PC-3 (cell line): Measurements from ENCODE around the gene IFIT1. TPM values are rescaled to one million over a fixed set of nuclear protein-coding genes. Genes with fewer than 3 reads are reported as not detected.

Experiments used
- ATAC-seq: fragments of 200-7000 bp; cut with Tn5 transposase; 2 replicates; pipeline ENCODE4 v1.9.1; 2020; ENCODE audit warnings: mild to moderate bottlenecking, moderate library complexity
- BruUV-seq: library from RNA; stranded (reverse); fragments of 400-500 nt; replicated peaks from 2 replicates; lab custom pipeline; 2021; lab: Mats Ljungman, UMichigan
- CTCF ChIA-PET: fragments of 300-600 bp; sonication (Branson Sonifier 250); formaldehyde crosslinking; loops from one replicate; lab custom pipeline; 2022; ENCODE audit warnings: antibody characterized with exemption; lab: Charles Lee
- POLR2A ChIA-PET: fragments of 300-600 bp; sonication (Branson Sonifier 250); formaldehyde crosslinking; loops from one replicate; lab custom pipeline; 2022; ENCODE audit warnings: antibody characterized with exemption; ENCODE audit not compliant: unreplicated experiment; lab: Charles Lee
- DNase-seq: peaks from one replicate; pipeline ENCODE4 v3.0.0-alpha.2; 2015
- H2AFZ ChIP-seq: fragments of 300-600 bp; sonication (generic); 2 replicates; pipeline ENCODE4 v1.6.0; 2016; ENCODE audit warnings: antibody characterized with exemption, low read length
- H3F3A ChIP-seq: fragments of 300-600 bp; sonication (generic); one replicate; pipeline ENCODE4 v1.6.0; 2017; ENCODE audit warnings: antibody characterized with exemption, low read length, control low read depth, mild to moderate bottlenecking; ENCODE audit not compliant: unreplicated experiment
- H3K27ac ChIP-seq: fragments of 300-600 bp; sonication (generic); 2 replicates; pipeline ENCODE4 v1.5.1; 2016; ENCODE audit warnings: mild to moderate bottlenecking, low read length
- H3K27me3 ChIP-seq: fragments of 300-600 bp; sonication (generic); 2 replicates; pipeline ENCODE4 v1.6.1; 2016; ENCODE audit warnings: low read length, mixed read lengths
- H3K36me3 ChIP-seq: fragments of 300-600 bp; sonication (generic); 2 replicates; pipeline ENCODE4 v1.6.1; 2016; ENCODE audit warnings: low read depth, mixed run types, low read length, mixed read lengths
- H3K4me1 ChIP-seq: fragments of 300-600 bp; sonication (generic); 2 replicates; pipeline ENCODE4 v1.5.1; 2016; ENCODE audit warnings: low read length; ENCODE audit not compliant: insufficient read depth
- H3K4me2 ChIP-seq: fragments of 300-600 bp; sonication (generic); 2 replicates; pipeline ENCODE4 v1.6.0; 2016; ENCODE audit warnings: low read length
- H3K4me3 ChIP-seq: fragments of 300-600 bp; sonication (generic); 2 replicates; pipeline ENCODE4 v1.5.1; 2016; ENCODE audit warnings: mild to moderate bottlenecking, low read length, mixed read lengths
- H3K79me2 ChIP-seq: fragments of 300-600 bp; sonication (generic); 2 replicates; pipeline ENCODE4 v1.6.1; 2017; ENCODE audit warnings: low read length, mixed read lengths
- H3K9ac ChIP-seq: fragments of 300-600 bp; sonication (generic); 2 replicates; pipeline ENCODE4 v1.6.0; 2016; ENCODE audit warnings: mild to moderate bottlenecking, low read length
- H3K9me2 ChIP-seq: fragments of 300-600 bp; sonication (generic); replicated peaks from 2 replicates; pipeline ENCODE4 v1.6.1; 2016; ENCODE audit warnings: mixed run types, low read length, mixed read lengths
- H3K9me3 ChIP-seq: fragments of 300-600 bp; sonication (generic); 2 replicates; pipeline ENCODE4 v1.6.1; 2016; ENCODE audit warnings: low read length, mixed read lengths
- H4K20me1 ChIP-seq: fragments of 300-600 bp; sonication (generic); 2 replicates; pipeline ENCODE4 v1.6.1; 2016; ENCODE audit warnings: low read length, mixed read lengths
- CTCF ChIP-seq: fragments of 300-600 bp; sonication (generic); conservative IDR thresholded peaks from 2 replicates; pipeline ENCODE4 v1.5.1; 2017; ENCODE audit warnings: antibody characterized with exemption, low read depth, mild to moderate bottlenecking, low read length
- EZH2 ChIP-seq: fragments of 300-600 bp; sonication (generic); IDR thresholded peaks from one replicate; pipeline ENCODE4 v1.6.1; 2017; ENCODE audit warnings: antibody characterized with exemption, mild to moderate bottlenecking, low read length; ENCODE audit not compliant: unreplicated experiment
- EZH2phosphoT487 ChIP-seq: fragments of 300-600 bp; sonication (generic); IDR thresholded peaks from 2 replicates; pipeline ENCODE4 v1.6.1; 2018; ENCODE audit warnings: mild to moderate bottlenecking, antibody characterized with exemption, low read length, borderline replicate concordance
- intact Hi-C: fragments of 100-400 bp; cut with micrococcal nuclease; formaldehyde crosslinking; loops from 2 replicates; pipeline ENCODE4 v1.9.0; 2023
- total RNA-seq: library from RNA; depleted of rRNA; stranded (reverse); fragments of >200 nt; gene quantifications from 2 replicates; pipeline ENCODE4 v1.2.3, GENCODE V29; 2014; rRNA removed

Gene IFIT1
- total RNA-seq, 1 experiment from 2014 or later, result 19.6 TPM

GRCh38 chr10:89450901-89451300 lies 58.5 kb downstream of the IFIT1 start:
- Histone ChIP-seq H3K9me3 (no peaks in the 10 kb centered on the region), H3K9me2 (no peaks in the 10 kb centered on the region), H3K4me2 (no peak overlapping the region), H3K27me3 (no peaks in the 10 kb centered on the region), H3K27ac (no peak overlapping the region), H3K79me2 (no peaks in the 10 kb centered on the region), H3K36me3 (no peaks in the 10 kb centered on the region), H3F3A (no peaks in the 10 kb centered on the region), H3K9ac (no peak overlapping the region), H3K4me3 (no peak overlapping the region), H2AFZ (no peak overlapping the region), H4K20me1 (no peaks in the 10 kb centered on the region), H3K4me1 (no peaks in the 10 kb centered on the region)
- DNase-seq, result no peak
- CTCF ChIA-PET, result no interaction called here
- POLR2A ChIA-PET, result no interaction called here
- intact Hi-C loops, result no loop called here
- TF ChIP-seq EZH2phosphoT487 (no peak), EZH2 (no peak)
- no TSS peak for BruUV-seq
- ATAC-seq, result no peak

- intact Hi-C loops, result no loop called here
- Histone ChIP-seq H3F3A (no peaks in the 10 kb centered on the region), H3K9me2 (no peaks in the 10 kb centered on the region), H2AFZ (no peak overlapping the region), H3K79me2 (no peaks in the 10 kb centered on the region), H3K4me2 (no peak overlapping the region), H3K36me3 (no peaks in the 10 kb centered on the region), H3K4me3 (no peak overlapping the region), H3K9me3 (no peaks in the 10 kb centered on the region), H3K4me1 (no peaks in the 10 kb centered on the region), H4K20me1 (no peaks in the 10 kb centered on the region), H3K27me3 (no peaks in the 10 kb centered on the region), H3K9ac (no peak overlapping the region), H3K27ac (no peak overlapping the region)
- DNase-seq (no peak), ATAC-seq (no peak)
- no TSS peak for BruUV-seq
- ChIA-PET POLR2A (no interaction called here), CTCF (interaction anchor here (0.6 kb wide), 1 partner anchor 34 kb away, joined by 3 read pairs; no protein-coding TSS in a partner anchor)
- no peak for TF ChIP-seq EZH2phosphoT487
- TF ChIP-seq EZH2, result no peak
- no peak for TF ChIP-seq CTCF
Observed at GRCh38 chr10:89452193-89452592, 59.8 kb downstream of the IFIT1 start.

- TF ChIP-seq EZH2, result no peak
- TF ChIP-seq EZH2phosphoT487, result no peak
- TF ChIP-seq CTCF, result no peak
- Histone ChIP-seq H3K9me3 (no peaks in the 10 kb centered on the region), H3K27ac (no peak overlapping the region), H3K27me3 (no peaks in the 10 kb centered on the region), H3K9me2 (no peaks in the 10 kb centered on the region), H3K79me2 (no peaks in the 10 kb centered on the region), H3K4me2 (no peak overlapping the region), H4K20me1 (no peaks in the 10 kb centered on the region), H3K4me3 (no peak overlapping the region), H2AFZ (no peak overlapping the region), H3K36me3 (no peaks in the 10 kb centered on the region), H3F3A (no peaks in the 10 kb centered on the region), H3K4me1 (peaks cover 15% of the 10 kb centered on the region), H3K9ac (no peak overlapping the region)
- no peak for DNase-seq
- intact Hi-C loops, result no loop called here
- ATAC-seq, result no peak
- CTCF ChIA-PET, result no interaction called here
- POLR2A ChIA-PET, result no interaction called here
- no TSS peak for BruUV-seq
Observed at GRCh38 chr10:89454561-89455347, 62.3 kb downstream of the IFIT1 start.

Other genes with a start within 250 kb of the IFIT1 start
- not detected in 2 replicates for gene CH25H, start 185.3 kb upstream of the IFIT1 start, total RNA-seq
- 54.4 and 55.7 TPM in 2 replicates for gene LIPA, start 140.8 kb upstream of the IFIT1 start, total RNA-seq
- 6.9 and 8.6 TPM in 2 replicates for gene IFIT2, start 90.6 kb upstream of the IFIT1 start, total RNA-seq
- 5.0 and 7.1 TPM in 2 replicates for gene IFIT3, start 64.6 kb upstream of the IFIT1 start, total RNA-seq
- gene IFIT1B, start 14.6 kb upstream of the IFIT1 start, total RNA-seq, result not detected in 2 replicates
- gene IFIT5, start 21.9 kb downstream of the IFIT1 start, total RNA-seq, result 8.9 and 10.7 TPM in 2 replicates
- not detected in 2 replicates for gene SLC16A12, start 143.0 kb downstream of the IFIT1 start, total RNA-seq